Effector CD4-positive, alpha-beta T cell (primary cell): ENCODE data around the gene GLIS1.

Experiments used
- DNase-seq: peaks from one replicate; pipeline ENCODE4 v3.0.0-alpha.2; 2020

The GLIS1 gene

GRCh38 chr1:53590531-53591515, 148.1 kb downstream of the GLIS1 start:
- DNase-seq = no peak

GRCh38 chr1:53590104-53590503, 148.9 kb downstream of the GLIS1 start:
- DNase-seq = no peak

DNA sequence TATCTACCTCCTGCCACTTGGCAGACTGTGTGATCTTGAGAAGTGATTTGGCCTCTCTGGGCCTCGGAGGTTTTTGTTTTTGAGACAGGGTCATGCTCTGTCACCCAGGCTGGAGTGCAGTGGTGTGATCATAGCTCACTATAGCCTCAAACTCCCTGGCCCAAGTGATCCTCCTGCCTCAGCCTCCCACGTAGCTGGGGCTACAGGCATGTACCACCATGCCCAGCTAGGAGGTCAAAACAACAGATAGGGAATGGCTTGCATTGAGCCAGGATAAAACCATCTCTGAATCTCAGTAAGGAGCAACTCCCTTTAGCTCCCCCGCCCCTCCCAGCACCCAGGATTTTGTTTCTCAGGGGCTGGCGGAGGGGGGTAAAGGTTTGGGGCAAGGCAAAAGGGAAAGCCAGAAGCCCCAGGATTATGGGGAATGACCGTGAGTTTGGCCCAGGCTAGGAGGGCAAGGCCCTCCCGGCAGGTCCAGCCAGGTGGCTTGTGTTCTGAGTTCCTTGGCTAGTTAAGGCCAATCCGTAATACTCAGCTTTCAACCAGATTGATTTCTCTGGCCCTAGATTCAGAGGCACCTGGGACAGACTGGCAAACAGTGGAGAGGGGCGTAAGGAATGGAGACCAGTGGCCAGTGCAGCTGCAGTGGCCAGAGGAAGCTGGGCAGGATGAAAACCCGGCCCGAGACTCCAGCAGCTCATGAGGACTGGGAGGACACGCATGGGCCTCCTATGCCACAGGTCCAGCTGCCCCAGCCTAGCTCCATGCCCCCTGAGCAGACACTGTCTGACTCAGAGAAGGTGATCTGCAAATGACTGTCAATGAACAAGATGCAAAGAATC, 149.7 kb downstream of the GLIS1 start:
- no peak for DNase-seq

GRCh38 chr1:53588053-53588779, 150.7 kb downstream of the GLIS1 start:
- no peak for DNase-seq

DNA sequence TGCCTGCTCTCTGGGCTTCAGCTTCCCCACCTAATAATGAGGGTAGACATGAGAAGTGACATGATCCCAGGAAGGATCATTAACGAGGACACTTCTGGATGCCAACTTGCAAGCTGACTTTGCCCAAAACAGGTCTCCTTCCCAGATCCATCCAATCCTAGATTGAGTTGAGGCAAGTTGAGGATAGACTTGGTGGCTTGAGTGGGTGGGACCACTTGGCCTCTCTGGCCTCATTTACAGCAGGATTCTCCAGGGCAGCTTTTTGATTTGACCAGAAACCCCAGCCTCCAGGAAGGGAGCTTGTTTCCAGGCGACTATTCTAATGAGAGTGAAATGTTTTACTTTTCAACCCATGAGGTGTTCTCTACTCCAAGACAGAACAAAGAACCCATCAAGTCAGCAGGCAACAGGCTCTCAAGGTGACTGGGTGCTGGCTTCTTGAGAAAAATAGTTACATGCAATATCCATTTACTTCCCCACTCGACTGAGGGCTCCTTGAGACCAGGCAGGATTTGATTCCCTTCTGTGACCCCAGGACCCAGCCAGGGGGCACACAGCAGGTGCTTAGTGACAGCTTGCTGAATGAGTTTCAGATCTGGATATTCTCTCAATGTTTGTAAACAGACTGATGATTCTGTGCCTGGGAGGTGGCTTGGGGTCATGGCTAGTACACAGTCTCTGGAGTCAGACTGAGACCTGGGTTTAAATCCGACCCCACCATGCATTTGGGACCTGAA, 151.5 kb downstream of the GLIS1 start:
- DNase-seq = no peak

GRCh38 chr1:53586765-53587164, 152.2 kb downstream of the GLIS1 start:
- DNase-seq = no peak

GRCh38 chr1:53585565-53585964, 153.4 kb downstream of the GLIS1 start:
- DNase-seq = no peak

- peak; percentile 24 for DNase-seq
These were observed 153.8 kb downstream of the GLIS1 start for GRCh38 chr1:53585129-53585528.

- DNase-seq = no peak
These were observed 154.2 kb downstream of the GLIS1 start for GRCh38 chr1:53584777-53585107.

- DNase-seq = no peak
These were observed 154.8 kb downstream of the GLIS1 start for GRCh38 chr1:53583868-53584776.

DNA sequence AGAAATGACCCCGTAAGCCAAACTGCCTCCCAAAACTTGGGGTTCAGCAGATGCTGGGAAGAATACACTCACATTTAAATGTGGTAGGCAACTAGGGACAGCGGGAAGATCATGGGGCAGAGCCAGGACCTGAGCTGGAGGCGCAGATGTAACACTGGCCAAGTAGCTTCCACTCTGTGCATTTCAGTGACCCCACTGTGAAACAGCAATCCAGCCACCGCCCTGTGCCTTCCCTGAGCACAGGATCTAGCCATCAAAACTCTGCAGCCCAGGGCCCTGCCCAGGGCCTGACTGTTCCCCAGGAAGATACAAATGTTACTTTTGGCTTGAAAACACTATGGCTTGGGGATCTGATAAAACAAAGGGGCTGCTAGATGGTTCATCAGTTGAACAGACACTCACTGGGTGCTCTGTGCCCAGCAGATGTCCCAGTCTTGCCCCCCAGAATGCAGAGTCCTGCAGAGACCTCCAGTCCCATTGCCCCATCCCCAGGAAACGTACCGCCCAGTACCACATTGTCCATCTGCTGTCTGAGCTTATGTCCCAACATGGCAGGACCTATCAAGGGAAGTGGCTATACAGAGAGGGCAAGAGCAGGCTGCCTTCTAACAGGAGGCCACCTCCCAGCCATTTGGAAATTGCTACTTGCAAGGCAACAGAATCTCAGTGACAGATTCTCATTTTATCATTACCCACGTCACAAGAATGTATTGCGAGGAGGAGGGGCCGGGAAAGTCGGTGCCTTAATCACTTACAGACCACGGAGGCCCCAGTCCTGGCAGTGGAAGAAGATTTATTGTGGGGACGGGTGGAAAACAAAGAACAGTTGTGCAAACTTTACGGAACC, 155.7 kb downstream of the GLIS1 start:
- DNase-seq = no peak

- no peak for DNase-seq
These were observed 156.5 kb downstream of the GLIS1 start for GRCh38 chr1:53582211-53583020.

- DNase-seq = no peak
These were observed 157.5 kb downstream of the GLIS1 start for GRCh38 chr1:53581476-53581875.

DNA sequence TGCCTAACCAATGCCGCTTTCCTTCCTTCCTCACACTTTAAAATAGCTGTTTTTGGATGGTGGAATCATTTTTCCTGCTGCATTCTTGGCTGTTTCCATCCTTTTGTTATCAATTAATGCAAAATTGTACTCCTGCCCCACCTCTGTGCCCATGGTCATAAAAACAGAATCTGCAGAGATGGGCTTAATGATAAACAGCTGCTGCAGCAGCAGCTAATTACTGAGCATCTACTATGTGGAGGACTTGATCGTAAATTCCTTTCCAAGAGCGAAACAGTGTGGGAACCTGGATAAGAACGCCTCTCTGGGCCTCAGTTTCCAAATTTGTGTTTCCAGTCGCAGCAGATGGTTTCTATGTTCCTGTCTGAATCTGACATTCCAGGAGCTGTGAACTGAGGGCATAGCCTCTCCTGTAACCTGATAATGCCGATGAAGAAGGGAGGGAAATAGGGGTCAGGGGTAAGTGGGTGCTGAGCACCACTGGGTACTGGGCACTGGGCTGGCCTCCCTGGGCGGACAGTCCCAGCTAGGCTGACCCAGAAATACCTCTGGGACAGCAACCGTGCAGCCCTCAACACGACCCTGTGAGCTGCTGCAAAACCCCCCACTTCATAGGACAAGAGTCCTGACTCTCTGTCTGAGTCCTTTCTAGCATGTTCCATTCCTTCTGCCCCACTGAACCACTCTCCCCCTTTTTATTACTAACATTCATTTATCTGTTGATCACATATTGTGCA, 158.1 kb downstream of the GLIS1 start:
- no peak for DNase-seq

DNA sequence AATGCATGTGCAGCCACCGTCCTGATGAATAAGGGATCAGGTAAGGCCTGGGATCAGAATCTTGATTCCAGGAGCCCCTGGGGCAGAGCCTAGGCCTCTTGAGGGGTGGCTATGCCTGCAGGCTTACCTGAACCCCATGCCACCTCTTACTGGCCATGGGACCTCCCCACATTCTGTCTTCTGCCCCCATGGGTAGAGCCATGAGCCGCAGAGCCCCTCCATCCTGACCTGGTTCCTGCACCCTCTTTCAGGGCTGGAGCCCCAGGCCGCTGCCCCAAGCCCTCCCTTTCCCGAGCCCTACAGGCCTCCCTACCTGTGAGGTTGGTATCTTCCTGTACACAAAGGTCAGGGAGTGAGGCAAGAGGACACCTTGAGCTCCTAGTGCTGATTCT, 159.0 kb downstream of the GLIS1 start:
- DNase-seq = no peak

- no peak for DNase-seq
These were observed 159.5 kb downstream of the GLIS1 start for GRCh38 chr1:53579221-53580008.

DNA sequence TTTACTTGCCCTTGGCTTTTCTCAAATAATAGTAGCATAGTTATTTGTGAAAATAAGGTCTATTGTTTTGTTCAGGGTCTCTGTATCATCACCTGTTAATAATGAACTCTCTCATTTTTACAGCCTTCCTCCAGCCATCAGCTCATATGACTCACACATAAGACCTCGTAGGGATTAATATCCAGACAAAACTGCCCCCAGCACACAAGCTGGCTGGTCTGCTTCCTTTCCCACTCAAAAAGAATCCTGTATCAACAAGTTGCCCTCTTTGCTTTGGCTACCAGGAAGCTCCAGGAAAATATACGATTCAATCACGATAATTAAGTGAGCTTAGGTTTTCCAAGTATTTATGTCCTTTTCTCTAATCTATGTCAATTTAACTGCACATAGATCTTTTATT, 160.6 kb downstream of the GLIS1 start:
- no peak for DNase-seq

DNA sequence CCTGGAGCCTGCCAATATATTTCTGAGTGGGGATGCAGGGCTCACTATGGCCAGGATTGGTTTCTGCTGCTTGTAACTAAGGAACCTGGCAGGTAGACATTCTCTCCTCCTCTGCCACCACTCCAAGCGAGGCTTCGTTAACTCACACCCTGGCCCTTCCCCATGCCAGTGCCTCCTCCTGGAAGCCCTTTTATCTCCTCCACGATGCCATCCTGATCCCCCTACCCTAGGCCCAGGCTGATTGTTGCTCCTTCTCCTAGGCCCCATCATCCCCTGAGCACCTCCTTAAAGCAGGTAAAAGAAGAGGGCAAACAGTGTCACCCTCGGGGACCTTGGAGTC, 161.2 kb downstream of the GLIS1 start:
- no peak for DNase-seq
